GM21515 (cell line): Measurements from ENCODE around the gene RALA.
"Not testable (repeated sequence)": the region's sequence is repeated elsewhere in the genome, so short reads cannot be mapped to it uniquely, and the experiment has no call there.

Experiments
- ATAC-seq: cut with Tn5 transposase; IDR thresholded peaks from one replicate; pipeline ENCODE4 v1.9.1; 2021; ENCODE audit not compliant: unreplicated experiment

Gene RALA

GRCh38 chr7:39644170-39644569 lies 20.8 kb downstream of the RALA start:
- no peak for ATAC-seq

- no peak for ATAC-seq
These were observed 22.4 kb downstream of the RALA start for GRCh38 chr7:39645482-39646407.

- no peak for ATAC-seq
These were observed 24.4 kb downstream of the RALA start for GRCh38 chr7:39647816-39648215.

GRCh38 chr7:39650676-39651075 lies 27.3 kb downstream of the RALA start:
- ATAC-seq: no peak

- ATAC-seq: no peak
These were observed 27.9 kb downstream of the RALA start for GRCh38 chr7:39651265-39651664.

- no peak for ATAC-seq
These were observed 33.0 kb downstream of the RALA start for GRCh38 chr7:39656415-39656814.

- no peak for ATAC-seq
These were observed 36.1 kb downstream of the RALA start for GRCh38 chr7:39659356-39660013.

- no peak for ATAC-seq
These were observed 38.6 kb downstream of the RALA start for GRCh38 chr7:39661960-39662359.

GRCh38 chr7:39663263-39663662 lies 39.9 kb downstream of the RALA start:
- ATAC-seq: no peak

GRCh38 chr7:39664057-39664456 lies 40.7 kb downstream of the RALA start:
- ATAC-seq: no peak

GRCh38 chr7:39664585-39664984 lies 41.2 kb downstream of the RALA start:
- ATAC-seq: no peak

GRCh38 chr7:39666562-39666961 lies 43.2 kb downstream of the RALA start:
- ATAC-seq: no peak

- ATAC-seq: no peak
These were observed 44.1 kb downstream of the RALA start for GRCh38 chr7:39667341-39667923.

- not testable (repeated sequence) for ATAC-seq
These were observed 44.9 kb downstream of the RALA start for GRCh38 chr7:39668280-39668679.

GRCh38 chr7:39670052-39670451 lies 46.7 kb downstream of the RALA start:
- no peak for ATAC-seq

- no peak for ATAC-seq
These were observed 47.6 kb downstream of the RALA start for GRCh38 chr7:39670934-39671333.

- no peak for ATAC-seq
These were observed 48.8 kb downstream of the RALA start for GRCh38 chr7:39672176-39672575.

GRCh38 chr7:39673868-39674267 lies 50.5 kb downstream of the RALA start:
- ATAC-seq: no peak

GRCh38 chr7:39674406-39674805 lies 51.0 kb downstream of the RALA start:
- ATAC-seq: no peak

GRCh38 chr7:39676346-39676745 lies 53.0 kb downstream of the RALA start:
- no peak for ATAC-seq

GRCh38 chr7:39678930-39679709 lies 55.7 kb downstream of the RALA start:
- ATAC-seq: no peak
